Fibroblast of mammary gland (primary cell): Measurements from ENCODE around the gene PDE4B.

Source experiments
- DNase-seq: peaks from one replicate; pipeline ENCODE4 v3.0.0-alpha.2; 2010; ENCODE audit warnings: low read depth
- H3K4me3 ChIP-seq: 2 replicates; pipeline ENCODE4 v1.5.1; 2011; ENCODE audit warnings: low read depth, mild to moderate bottlenecking, low read length, moderate library complexity; ENCODE audit not compliant: control insufficient read depth
- CTCF ChIP-seq: conservative IDR thresholded peaks from 2 replicates; pipeline ENCODE4 v1.5.1; 2011; ENCODE audit warnings: low read depth, low read length, inconsistent platforms; ENCODE audit not compliant: control insufficient read depth, insufficient read depth

Gene PDE4B

GRCh38 chr1:66143651-66144050, 351.0 kb downstream of the PDE4B start:
- no peak for TF ChIP-seq CTCF
- no peak overlapping the region for H3K4me3 ChIP-seq
- no peak for DNase-seq

GRCh38 chr1:66147226-66147835, 354.6 kb downstream of the PDE4B start:
- no peak for DNase-seq
- H3K4me3 ChIP-seq = no peak overlapping the region
- TF ChIP-seq CTCF = no peak

- DNase-seq = no peak
- no peak for TF ChIP-seq CTCF
- H3K4me3 ChIP-seq = no peak overlapping the region
These were observed 359.3 kb downstream of the PDE4B start for GRCh38 chr1:66152034-66152433.

GRCh38 chr1:66154394-66154793, 361.7 kb downstream of the PDE4B start:
- H3K4me3 ChIP-seq = no peak overlapping the region
- no peak for TF ChIP-seq CTCF
- no peak for DNase-seq

GRCh38 chr1:66156144-66156543, 363.4 kb downstream of the PDE4B start:
- no peak for DNase-seq
- H3K4me3 ChIP-seq = no peak overlapping the region
- TF ChIP-seq CTCF = no peak

GRCh38 chr1:66159800-66160199, 367.1 kb downstream of the PDE4B start:
- no peak overlapping the region for H3K4me3 ChIP-seq
- no peak for TF ChIP-seq CTCF
- DNase-seq = no peak

- no peak for DNase-seq
- TF ChIP-seq CTCF = no peak
- no peak overlapping the region for H3K4me3 ChIP-seq
These were observed 368.0 kb downstream of the PDE4B start for GRCh38 chr1:66160719-66161118.
